Hepatocyte (in vitro differentiated cells): ENCODE results near the gene PKNOX2. TPM values are rescaled to one million over a fixed set of nuclear protein-coding genes. Genes with fewer than 3 reads are reported as not detected.

Experiments used
- DNase-seq: peaks from one replicate; pipeline ENCODE4 v3.0.0-alpha.2; 2016; ENCODE audit warnings: low spot score
- H2AFZ ChIP-seq: fragments of 200-600 bp; sonication (generic); 2 replicates; pipeline ENCODE4 v1.6.0; 2016; ENCODE audit warnings: antibody characterized with exemption, mild to moderate bottlenecking
- H3K27ac ChIP-seq: fragments of 200-600 bp; sonication (generic); 2 replicates; pipeline ENCODE4 v1.5.1; 2016; ENCODE audit warnings: mild to moderate bottlenecking
- H3K27me3 ChIP-seq: fragments of 200-600 bp; sonication (generic); 2 replicates; pipeline ENCODE4 v1.6.1; 2016
- H3K36me3 ChIP-seq: fragments of 200-600 bp; sonication (generic); replicated peaks from 2 replicates; pipeline ENCODE4 v1.5.1; 2016; ENCODE audit warnings: low read depth; ENCODE audit not compliant: insufficient read depth
- H3K4me1 ChIP-seq: fragments of 200-600 bp; sonication (generic); 2 replicates; pipeline ENCODE4 v1.5.1; 2016; ENCODE audit warnings: mild to moderate bottlenecking, moderate library complexity; ENCODE audit not compliant: insufficient read depth
- H3K4me2 ChIP-seq: fragments of 200-600 bp; sonication (generic); 2 replicates; pipeline ENCODE4 v1.6.0; 2016
- H3K4me3 ChIP-seq: fragments of 200-600 bp; sonication (generic); 2 replicates; pipeline ENCODE4 v1.5.1; 2016; ENCODE audit warnings: mild to moderate bottlenecking
- H3K79me2 ChIP-seq: fragments of 200-600 bp; sonication (generic); 2 replicates; pipeline ENCODE4 v1.6.0; 2017; ENCODE audit warnings: mild to moderate bottlenecking
- H3K9me2 ChIP-seq: fragments of 200-600 bp; sonication (generic); replicated peaks from 2 replicates; pipeline ENCODE4 v1.6.0; 2017; ENCODE audit warnings: mild to moderate bottlenecking; ENCODE audit not compliant: insufficient read depth
- H3K9me3 ChIP-seq: fragments of 200-600 bp; sonication (generic); 2 replicates; pipeline ENCODE4 v1.5.1; 2016; ENCODE audit warnings: low read depth, mild to moderate bottlenecking
- H4K20me1 ChIP-seq: fragments of 200-600 bp; sonication (generic); 2 replicates; pipeline ENCODE4 v1.6.0; 2016; ENCODE audit warnings: mild to moderate bottlenecking; ENCODE audit not compliant: insufficient read depth, poor library complexity, severe bottlenecking
- CTCF ChIP-seq: fragments of 200-600 bp; sonication (generic); IDR thresholded peaks from 2 replicates; pipeline ENCODE4 v1.5.1; 2016; ENCODE audit warnings: antibody characterized with exemption, mild to moderate bottlenecking; ENCODE audit not compliant: poor library complexity
- EZH2 ChIP-seq: fragments of 200-600 bp; sonication (generic); IDR thresholded peaks from 2 replicates; pipeline ENCODE4 v1.6.1; 2016; ENCODE audit warnings: antibody characterized with exemption, mild to moderate bottlenecking, borderline replicate concordance
- EZH2phosphoT487 ChIP-seq: fragments of 200-600 bp; sonication (generic); IDR thresholded peaks from one replicate; pipeline ENCODE4 v1.6.1; 2018; ENCODE audit warnings: antibody characterized with exemption, mild to moderate bottlenecking, low read depth, moderate library complexity; ENCODE audit not compliant: unreplicated experiment, severe bottlenecking
- WGBS: methylation state at CpG from one replicate; pipeline ENCODE4 v1.1.6; 2016; ENCODE audit warnings: low lambda C conversion rate; ENCODE audit errors: missing lambda C conversion rate; 5-methylcytosine and 5-hydroxymethylcytosine counted together
- polyA plus RNA-seq: library from polyadenylated mRNA; unstranded; fragments of >200 nt; fragmentation: Nextera tagmentation; extraction: Ambion mirVana; gene quantifications from 2 replicates; pipeline ENCODE4 v1.2.1, GENCODE V29; 2016
- total RNA-seq: library from RNA; depleted of rRNA; stranded (reverse); fragments of >200 nt; gene quantifications from 2 replicates; pipeline ENCODE4 v1.2.3, GENCODE V29; 2014

PKNOX2 gene
- total and polyA plus RNA-seq, 2 experiments from 2014 or later = 3.0 to 3.1 TPM

GRCh38 chr11:125300791-125301218 is 136.3 kb downstream of the PKNOX2 start:
- Histone ChIP-seq H3K4me3 (no peak overlapping the region), H3K27ac (peak overlapping the region; percentile 21), H4K20me1 (no peaks in the 10 kb centered on the region), H3K4me1 (peaks cover 19% of the 10 kb centered on the region), H3K9me2 (no peaks in the 10 kb centered on the region), H3K36me3 (no peaks in the 10 kb centered on the region), H3K27me3 (no peaks in the 10 kb centered on the region), H3K79me2 (no peaks in the 10 kb centered on the region), H3K4me2 (no peak overlapping the region), H2AFZ (no peak overlapping the region), H3K9me3 (no peaks in the 10 kb centered on the region)
- WGBS = 53% methylated on average over 3 of the region's 3 CpGs
- TF ChIP-seq EZH2phosphoT487 = no peak
- TF ChIP-seq CTCF = no peak
- TF ChIP-seq EZH2 = no peak
- peak; percentile 56 for DNase-seq

GRCh38 chr11:125301346-125301745 is 136.8 kb downstream of the PKNOX2 start:
- Histone ChIP-seq H4K20me1 (no peaks in the 10 kb centered on the region), H3K4me2 (no peak overlapping the region), H3K9me2 (no peaks in the 10 kb centered on the region), H3K36me3 (no peaks in the 10 kb centered on the region), H3K79me2 (no peaks in the 10 kb centered on the region), H3K27me3 (no peaks in the 10 kb centered on the region), H3K4me1 (peaks cover 19% of the 10 kb centered on the region), H3K27ac (peak overlapping the region; percentile 21), H2AFZ (no peak overlapping the region), H3K4me3 (no peak overlapping the region), H3K9me3 (no peaks in the 10 kb centered on the region)
- WGBS = 59% methylated on average over 3 of the region's 3 CpGs
- DNase-seq = no peak
- TF ChIP-seq EZH2phosphoT487 (no peak), CTCF (no peak), EZH2 (no peak)

GRCh38 chr11:125303186-125303585 is 138.6 kb downstream of the PKNOX2 start:
- H3K9me2 ChIP-seq = no peaks in the 10 kb centered on the region
- no peak overlapping the region for H3K4me3 ChIP-seq
- no peak for TF ChIP-seq EZH2phosphoT487
- no peak for TF ChIP-seq CTCF
- TF ChIP-seq EZH2 = no peak
- no peaks in the 10 kb centered on the region for H3K79me2 ChIP-seq
- 83% methylated on average over 5 of the region's 5 CpGs for WGBS
- no peaks in the 10 kb centered on the region for H3K27me3 ChIP-seq
- no peak overlapping the region for H3K27ac ChIP-seq
- DNase-seq = no peak
- H3K4me1 ChIP-seq = peaks cover 19% of the 10 kb centered on the region
- no peak overlapping the region for H2AFZ ChIP-seq
- no peak overlapping the region for H3K4me2 ChIP-seq
- H4K20me1 ChIP-seq = no peaks in the 10 kb centered on the region
- H3K9me3 ChIP-seq = no peaks in the 10 kb centered on the region
- no peaks in the 10 kb centered on the region for H3K36me3 ChIP-seq

GRCh38 chr11:125303694-125304093 is 139.1 kb downstream of the PKNOX2 start:
- WGBS = 75% methylated on average over 5 of the region's 5 CpGs
- H3K79me2 ChIP-seq = no peaks in the 10 kb centered on the region
- H3K4me3 ChIP-seq = no peak overlapping the region
- H3K36me3 ChIP-seq = no peaks in the 10 kb centered on the region
- TF ChIP-seq EZH2phosphoT487 (no peak), CTCF (no peak), EZH2 (no peak)
- no peaks in the 10 kb centered on the region for H4K20me1 ChIP-seq
- H3K27ac ChIP-seq = no peak overlapping the region
- no peaks in the 10 kb centered on the region for H3K9me2 ChIP-seq
- no peak overlapping the region for H3K4me2 ChIP-seq
- DNase-seq = no peak
- no peaks in the 10 kb centered on the region for H3K27me3 ChIP-seq
- H2AFZ ChIP-seq = no peak overlapping the region
- H3K4me1 ChIP-seq = peaks cover 19% of the 10 kb centered on the region
- no peaks in the 10 kb centered on the region for H3K9me3 ChIP-seq
